CD4-positive, alpha-beta T cell treated with Interleukin-15 for 4 hours (primary cell): ENCODE results near the gene AKAP12.
"Not testable (repeated sequence)": the region's sequence is repeated elsewhere in the genome, so short reads cannot be mapped to it uniquely, and the experiment has no call there.

Experiments
- DNase-seq: peaks from one replicate; pipeline ENCODE4 v3.0.0-alpha.2; 2020; ENCODE audit warnings: low spot score

The AKAP12 gene

GRCh38 chr6:151349651-151350270 lies 110.0 kb downstream of the AKAP12 start:
- DNase-seq: no peak

GRCh38 chr6:151350442-151351145 lies 110.8 kb downstream of the AKAP12 start:
- no peak for DNase-seq

- DNase-seq: no peak
Measured at GRCh38 chr6:151351146-151351700, 111.5 kb downstream of the AKAP12 start.

- no peak for DNase-seq
Measured at GRCh38 chr6:151351731-151352130, 112.0 kb downstream of the AKAP12 start.

- DNase-seq: no peak
Measured at GRCh38 chr6:151352410-151353396, 112.9 kb downstream of the AKAP12 start.

GRCh38 chr6:151353795-151354194 lies 114.0 kb downstream of the AKAP12 start:
- DNase-seq: no peak

GRCh38 chr6:151356983-151357382 lies 117.2 kb downstream of the AKAP12 start:
- not testable (repeated sequence) for DNase-seq

GRCh38 chr6:151357758-151358436 lies 118.1 kb downstream of the AKAP12 start:
- DNase-seq: no peak

GRCh38 chr6:151358475-151358874 lies 118.7 kb downstream of the AKAP12 start:
- DNase-seq: no peak

GRCh38 chr6:151359486-151359885 lies 119.7 kb downstream of the AKAP12 start:
- DNase-seq: no peak

- no peak for DNase-seq
Measured at GRCh38 chr6:151365233-151365632, 125.5 kb downstream of the AKAP12 start.

- DNase-seq: no peak
Measured at GRCh38 chr6:151370509-151371078, 130.8 kb downstream of the AKAP12 start.

- DNase-seq: no peak
Measured at GRCh38 chr6:151372164-151372563, 132.4 kb downstream of the AKAP12 start.

GRCh38 chr6:151374036-151374683 lies 134.4 kb downstream of the AKAP12 start:
- no peak for DNase-seq

- no peak for DNase-seq
Measured at GRCh38 chr6:151375833-151376232, 136.1 kb downstream of the AKAP12 start.

GRCh38 chr6:151376440-151376839 lies 136.7 kb downstream of the AKAP12 start:
- DNase-seq: no peak

- no peak for DNase-seq
Measured at GRCh38 chr6:151377095-151377494, 137.3 kb downstream of the AKAP12 start.

GRCh38 chr6:151379933-151380847 lies 140.4 kb downstream of the AKAP12 start:
- peak; percentile 41 for DNase-seq

GRCh38 chr6:151380848-151381205 lies 141.1 kb downstream of the AKAP12 start:
- no peak for DNase-seq

GRCh38 chr6:151381722-151382121 lies 142.0 kb downstream of the AKAP12 start:
- DNase-seq: no peak
